BLaER1 treated with 17β-estradiol and CSF1 and Interleukin-3, amounts not matched to agents 10 nM and 100 nM (cell line): Measurements from ENCODE around the gene RAD51.

ENCODE experiments used
- H3K27ac ChIP-seq, 11 experiments: shearing (Covaris generic); formaldehyde crosslinking; 2 replicates each; pipeline ENCODE4 v1.8.1; 2022
- H3K27me3 ChIP-seq, 11 experiments: shearing (Covaris generic); formaldehyde crosslinking; 2 replicates each; pipeline ENCODE4 v1.8.1; 2022
- H3K36me3 ChIP-seq, 11 experiments: shearing (Covaris generic); formaldehyde crosslinking; 2 replicates each; pipeline ENCODE4 v1.8.1; 2022
- H3K4me1 ChIP-seq, 10 experiments: shearing (Covaris generic); formaldehyde crosslinking; 2 replicates each; pipeline ENCODE4 v1.8.1; 2022
- H3K4me2 ChIP-seq, 11 experiments: shearing (Covaris generic); formaldehyde crosslinking; 2 replicates each; pipeline ENCODE4 v1.8.1; 2022
- H3K4me3 ChIP-seq, 10 experiments: shearing (Covaris generic); formaldehyde crosslinking; 2 replicates each; pipeline ENCODE4 v1.8.1; 2022
- H3K9ac ChIP-seq, 11 experiments: shearing (Covaris generic); formaldehyde crosslinking; 2 replicates each; pipeline ENCODE4 v1.8.1; 2022
- H3K9me3 ChIP-seq, 11 experiments: shearing (Covaris generic); formaldehyde crosslinking; replicated peaks in 1 of 11; 2 replicates each; pipeline ENCODE4 v1.8.1; 2022
- H4K20me1 ChIP-seq, 11 experiments: shearing (Covaris generic); formaldehyde crosslinking; 2 replicates each; pipeline ENCODE4 v1.8.1; 2022
- Cebpa-rat ChIP-seq, 11 experiments: shearing (Covaris generic); IDR thresholded peaks; 2 replicates each; pipeline ENCODE4 v1.8.1; 2022

Gene RAD51

DNA sequence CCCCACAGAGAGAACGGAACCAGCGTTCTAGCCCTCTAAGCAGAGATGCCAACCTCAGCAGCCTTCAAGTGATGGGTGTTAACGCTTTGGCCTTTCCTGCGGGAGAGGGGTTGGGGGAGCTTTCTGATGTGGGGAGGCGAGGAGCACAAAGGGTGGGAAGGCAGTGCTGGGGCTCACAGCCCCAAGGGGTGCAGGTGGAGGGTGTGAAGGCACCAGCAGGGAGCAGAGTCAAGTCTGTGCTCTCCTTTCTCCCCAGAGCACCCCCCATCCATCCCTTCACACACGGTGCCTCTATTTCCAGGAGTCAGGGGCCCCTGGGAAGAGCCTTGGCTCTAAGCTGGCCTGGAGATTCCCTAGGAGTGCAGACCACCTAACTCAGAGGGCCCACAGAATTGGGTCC is 78.9 kb downstream of the RAD51 start:
- Histone ChIP-seq H3K9me3 (no peaks in the 10 kb centered on the region), H3K27ac (no peak overlapping the region; a peak in 1 of 22 replicates), H3K4me3 (no peak overlapping the region), H3K27me3 (no peaks in the 10 kb centered on the region), H3K36me3 (peaks cover 48 to 72% (median 59%) of the 10 kb centered on the region in 11 experiments), H3K9ac (no peak overlapping the region), H3K4me2 (no peak overlapping the region), H4K20me1 (peaks cover 5 to 74% (median 32%) of the 10 kb centered on the region in 11 experiments; a peak in 16 of 22 replicates), H3K4me1 (peaks cover 59 to 82% (median 69%) of the 10 kb centered on the region in 10 experiments)
- no peak for TF ChIP-seq Cebpa-rat (IDR thresholded peaks at IDR 0.05)

GRCh38 chr15:40775007-40775406 is 80.0 kb downstream of the RAD51 start:
- H3K9ac ChIP-seq = peak overlapping the region in 4 of 11 experiments; percentile 4 to 37 (median 30); a peak in 3 of 22 replicates

DNA sequence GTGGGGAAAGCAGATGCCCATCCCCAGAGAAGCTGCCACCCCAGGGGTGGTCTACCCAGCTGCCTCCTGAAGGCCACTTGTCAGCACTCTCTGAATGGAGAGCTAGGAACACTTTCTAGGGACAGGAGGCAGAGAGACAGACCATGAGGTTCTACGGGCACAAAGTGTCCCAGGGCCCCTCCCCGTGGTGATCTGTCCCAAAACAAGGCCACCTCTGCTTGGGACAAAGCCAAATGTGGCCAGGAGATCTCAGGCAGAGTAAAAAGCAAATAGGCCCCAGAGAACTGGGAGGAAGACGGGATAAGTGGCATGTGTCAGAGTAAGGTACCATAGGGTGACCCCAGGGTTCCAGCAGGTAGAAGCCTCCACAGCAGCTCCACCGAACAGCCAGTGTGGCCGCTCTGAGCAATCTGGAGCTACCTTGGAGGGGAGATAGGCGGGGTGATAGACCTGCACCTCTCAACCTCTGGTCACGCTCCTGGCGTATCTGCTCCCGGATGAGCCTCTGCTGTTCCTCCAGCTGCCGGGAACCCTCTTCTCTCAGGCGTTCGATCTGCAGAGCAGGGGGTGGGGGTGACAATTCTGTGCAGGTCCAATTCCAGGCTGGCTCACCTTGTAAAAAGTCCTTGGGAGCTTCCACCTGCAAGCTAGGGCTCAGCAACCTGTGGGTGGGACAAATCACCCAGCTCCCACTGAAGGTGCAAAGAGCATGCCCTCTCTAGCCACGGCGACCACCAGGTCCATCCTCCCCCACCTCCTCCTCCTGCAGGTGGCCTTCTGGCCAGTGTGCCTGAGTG is 81.0 kb downstream of the RAD51 start:
- H3K4me3 ChIP-seq = no peak overlapping the region
- peaks cover 39 to 62% (median 48%) of the 10 kb centered on the region in 10 experiments for H3K4me1 ChIP-seq
- no peaks in the 10 kb centered on the region for H3K9me3 ChIP-seq
- H3K27ac ChIP-seq = peak overlapping the region in 1 of 11 experiments; percentile 18; a peak in 1 of 22 replicates
- TF ChIP-seq Cebpa-rat (IDR thresholded peaks at IDR 0.05) = no peak
- peak overlapping the region in 6 of 11 experiments; percentile 4 to 37 (median 20); a peak in 6 of 22 replicates for H3K9ac ChIP-seq
- no peaks in the 10 kb centered on the region for H3K27me3 ChIP-seq
- H4K20me1 ChIP-seq = peaks cover 0 to 72% (median 21%) of the 10 kb centered on the region in 11 experiments; a peak in 16 of 22 replicates
- peaks cover 59 to 88% (median 72%) of the 10 kb centered on the region in 11 experiments for H3K36me3 ChIP-seq
- peak overlapping the region in 9 of 11 experiments; percentile 11 to 70 (median 54); a peak in 18 of 22 replicates for H3K4me2 ChIP-seq

More at GRCh38 chr15:40775007-40775406, 80.0 kb downstream of the RAD51 start:
- Histone ChIP-seq H3K27ac (peak overlapping the region in 2 of 11 experiments; percentile 6 to 18; a peak in 1 of 22 replicates), H3K4me3 (no peak overlapping the region), H4K20me1 (peaks cover 4 to 73% (median 25%) of the 10 kb centered on the region in 11 experiments; a peak in 16 of 22 replicates), H3K36me3 (peaks cover 59 to 83% (median 70%) of the 10 kb centered on the region in 11 experiments), H3K27me3 (no peaks in the 10 kb centered on the region), H3K4me1 (peaks cover 48 to 71% (median 58%) of the 10 kb centered on the region in 10 experiments), H3K9me3 (no peaks in the 10 kb centered on the region), H3K4me2 (peak overlapping the region in 7 of 11 experiments; percentile 11 to 61 (median 47); a peak in 13 of 22 replicates)
- no peak for TF ChIP-seq Cebpa-rat (IDR thresholded peaks at IDR 0.05)

DNA sequence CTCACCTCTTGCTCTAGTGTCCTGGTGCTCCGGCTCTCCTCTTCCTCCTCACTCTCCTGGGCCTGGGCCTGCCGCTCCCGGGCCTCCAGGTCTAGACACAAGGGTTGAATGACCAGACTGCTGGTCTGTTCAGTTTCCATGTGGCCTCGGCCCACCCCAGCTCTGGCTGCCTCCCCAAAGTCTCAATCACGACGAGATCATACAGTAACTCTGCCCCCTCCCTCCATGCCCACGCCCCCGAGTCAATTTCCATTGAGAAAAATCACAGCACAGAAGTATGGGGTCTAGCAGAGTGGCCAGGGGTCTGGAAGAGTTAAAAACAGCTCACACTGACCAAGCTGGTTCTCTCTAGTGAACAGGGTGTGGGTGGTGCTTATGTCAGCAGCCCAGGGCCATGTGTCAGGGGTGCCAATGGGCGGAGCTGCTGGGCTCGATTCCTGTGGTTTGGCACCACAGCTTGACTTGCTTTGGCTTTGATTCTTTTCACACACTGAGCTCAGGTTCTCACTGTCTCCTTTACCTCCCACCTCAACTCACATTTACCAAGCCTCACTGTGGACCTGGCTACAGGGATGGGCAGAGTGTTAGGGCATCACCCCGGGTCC is 81.7 kb downstream of the RAD51 start:
- Histone ChIP-seq H3K36me3 (peaks cover 59 to 86% (median 72%) of the 10 kb centered on the region in 11 experiments), H3K9ac (peak overlapping the region in 3 of 11 experiments; percentile 3 to 13 (median 11); a peak in 2 of 22 replicates), H3K4me2 (peak overlapping the region in 8 of 11 experiments; percentile 4 to 70 (median 30); a peak in 9 of 22 replicates)

More for the DNA sequence above, 81.7 kb downstream of the RAD51 start:
- no peak overlapping the region for H3K4me3 ChIP-seq
- peaks cover 32 to 55% (median 41%) of the 10 kb centered on the region in 10 experiments for H3K4me1 ChIP-seq
- H3K9me3 ChIP-seq = no peaks in the 10 kb centered on the region
- TF ChIP-seq Cebpa-rat (IDR thresholded peaks at IDR 0.05) = no peak
- no peaks in the 10 kb centered on the region for H3K27me3 ChIP-seq
- no peak overlapping the region for H3K27ac ChIP-seq
- peaks cover 0 to 69% (median 14%) of the 10 kb centered on the region in 11 experiments; a peak in 14 of 22 replicates for H4K20me1 ChIP-seq
